BJ (cell line): ENCODE results near the gene PDE4D. TPM values are rescaled to one million over a fixed set of nuclear protein-coding genes. Genes with fewer than 3 reads are reported as not detected.

ENCODE experiments used
- CTCF ChIA-PET: fragments of 350-600 bp; formaldehyde crosslinking; extraction: SDS; loops from one replicate; lab custom pipeline; 2021; ENCODE audit warnings: antibody characterized with exemption, inconsistent platforms; lab: Yijun Ruan, JAX
- POLR2A ChIA-PET: fragments of 300-600 bp; sonication (Branson Sonifier 250); formaldehyde crosslinking; extraction: SDS; loops from one replicate; lab custom pipeline; 2021; ENCODE audit warnings: antibody characterized with exemption; lab: Charles Lee
- DNase-seq: peaks from one replicate; pipeline ENCODE4 v3.0.0-alpha.2; 2011; ENCODE audit warnings: low read depth
- H3K27me3 ChIP-seq: 2 replicates; pipeline ENCODE4 v1.6.0; 2011; ENCODE audit warnings: low read length; ENCODE audit not compliant: control insufficient read depth, insufficient read depth
- H3K36me3 ChIP-seq: 2 replicates; pipeline ENCODE4 v1.5.1; 2011; ENCODE audit warnings: low read length; ENCODE audit not compliant: control insufficient read depth, insufficient read depth
- H3K4me3 ChIP-seq: 2 replicates; pipeline ENCODE4 v1.5.1; 2011; ENCODE audit warnings: low read depth, mild to moderate bottlenecking, control low read depth, low read length
- polyA plus RNA-seq: library from polyadenylated mRNA; depleted of rRNA; stranded (reverse); fragments of >200 nt; gene quantifications from 2 replicates; pipeline ENCODE4 v1.2.3, GENCODE V29; 2011
- TF ChIP-seq, protein P1 (sequence below): IDR thresholded peaks from 2 replicates; pipeline ENCODE4 v1.5.1; 2011; ENCODE audit warnings: low read depth, mild to moderate bottlenecking, control low read depth, inconsistent platforms, low read length, moderate library complexity; ENCODE audit not compliant: insufficient read depth

PDE4D gene
- polyA plus RNA-seq, 1 experiment, result 2.8 TPM

DNA sequence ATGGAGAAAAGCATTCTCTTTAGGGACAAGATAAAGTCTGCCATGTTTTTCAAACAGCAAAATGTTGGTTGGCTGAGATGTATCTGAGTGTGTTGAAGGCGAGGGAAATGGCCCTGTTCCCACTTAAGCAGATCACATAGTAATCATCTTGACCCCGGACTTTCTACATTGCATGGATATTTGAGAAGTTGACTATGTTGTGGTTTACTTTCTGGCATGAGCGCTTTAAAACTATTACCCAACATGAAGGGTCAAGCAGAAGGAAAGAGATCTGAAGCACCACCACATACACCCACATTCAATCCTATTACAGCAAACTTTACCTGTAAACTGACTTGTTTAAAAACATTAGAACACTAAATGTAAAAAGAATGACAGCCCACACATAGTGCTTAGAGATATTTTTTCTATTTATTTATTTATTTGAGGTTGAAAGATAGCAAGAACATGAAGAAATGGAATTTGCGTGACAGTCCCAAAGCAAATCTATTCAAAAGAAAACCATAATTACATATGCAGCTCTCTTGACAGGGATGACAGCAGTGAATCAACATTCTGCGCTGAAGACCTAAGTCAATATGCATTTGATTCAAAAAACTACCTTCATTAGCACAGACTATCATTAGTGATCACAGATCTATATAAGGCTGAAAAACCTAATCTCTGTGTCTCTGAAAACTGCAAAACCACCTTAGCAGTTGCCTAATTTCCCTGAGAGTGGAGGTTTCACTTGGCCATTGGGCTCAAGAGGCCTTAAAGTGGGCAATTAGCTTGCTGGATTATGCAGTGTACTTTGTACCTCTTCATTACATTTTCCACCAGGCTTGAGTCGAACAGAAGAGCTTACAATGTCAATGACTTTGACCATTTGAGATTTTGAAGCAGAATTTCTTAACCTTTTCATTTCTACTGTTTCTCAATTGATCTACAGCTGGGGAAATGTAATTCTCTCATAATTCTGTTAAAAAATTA, 195.0 kb downstream of the PDE4D start:
- CTCF ChIA-PET, result interaction anchor here (0.6 to 1.3 kb wide), 2 partner anchors 11 to 14 kb away, joined by 3 read pairs; no protein-coding TSS in a partner anchor
- DNase-seq, result no peak
- no peak overlapping the region for H3K4me3 ChIP-seq

DNA sequence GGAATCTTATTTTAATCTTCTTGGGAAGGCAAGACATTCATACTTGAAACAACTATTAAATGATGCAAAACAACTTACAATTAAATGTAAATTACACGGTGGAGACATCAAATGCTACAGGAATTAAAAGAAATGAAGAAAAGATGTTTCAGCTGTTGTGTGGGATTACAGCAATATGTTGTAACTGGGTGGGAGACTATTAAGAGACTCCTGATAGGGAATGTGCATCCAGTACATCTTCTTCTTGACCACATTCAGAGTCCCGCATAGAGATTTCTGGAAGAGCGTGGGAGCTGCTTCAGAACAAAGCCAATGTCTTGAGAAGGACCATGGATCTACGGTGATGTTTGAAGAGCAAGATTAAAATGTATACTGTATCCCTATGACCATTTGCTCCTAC, 199.1 kb downstream of the PDE4D start:
- TF ChIP-seq, protein P1, sequence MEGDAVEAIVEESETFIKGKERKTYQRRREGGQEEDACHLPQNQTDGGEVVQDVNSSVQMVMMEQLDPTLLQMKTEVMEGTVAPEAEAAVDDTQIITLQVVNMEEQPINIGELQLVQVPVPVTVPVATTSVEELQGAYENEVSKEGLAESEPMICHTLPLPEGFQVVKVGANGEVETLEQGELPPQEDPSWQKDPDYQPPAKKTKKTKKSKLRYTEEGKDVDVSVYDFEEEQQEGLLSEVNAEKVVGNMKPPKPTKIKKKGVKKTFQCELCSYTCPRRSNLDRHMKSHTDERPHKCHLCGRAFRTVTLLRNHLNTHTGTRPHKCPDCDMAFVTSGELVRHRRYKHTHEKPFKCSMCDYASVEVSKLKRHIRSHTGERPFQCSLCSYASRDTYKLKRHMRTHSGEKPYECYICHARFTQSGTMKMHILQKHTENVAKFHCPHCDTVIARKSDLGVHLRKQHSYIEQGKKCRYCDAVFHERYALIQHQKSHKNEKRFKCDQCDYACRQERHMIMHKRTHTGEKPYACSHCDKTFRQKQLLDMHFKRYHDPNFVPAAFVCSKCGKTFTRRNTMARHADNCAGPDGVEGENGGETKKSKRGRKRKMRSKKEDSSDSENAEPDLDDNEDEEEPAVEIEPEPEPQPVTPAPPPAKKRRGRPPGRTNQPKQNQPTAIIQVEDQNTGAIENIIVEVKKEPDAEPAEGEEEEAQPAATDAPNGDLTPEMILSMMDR, result no peak
- Histone ChIP-seq H3K36me3 (no peaks in the 10 kb centered on the region), H3K27me3 (no peaks in the 10 kb centered on the region), H3K4me3 (no peak overlapping the region)
- DNase-seq, result no peak
- ChIA-PET POLR2A (interaction anchor here (0.6 kb wide), 1 partner anchor 478 kb away, joined by 3 read pairs; no protein-coding TSS in a partner anchor), CTCF (no interaction called here)

More for the DNA sequence above, 195.0 kb downstream of the PDE4D start:
- H3K36me3 ChIP-seq, result no peaks in the 10 kb centered on the region
- TF ChIP-seq, protein P1, result no peak
- POLR2A ChIA-PET, result no interaction called here
- no peaks in the 10 kb centered on the region for H3K27me3 ChIP-seq

DNA sequence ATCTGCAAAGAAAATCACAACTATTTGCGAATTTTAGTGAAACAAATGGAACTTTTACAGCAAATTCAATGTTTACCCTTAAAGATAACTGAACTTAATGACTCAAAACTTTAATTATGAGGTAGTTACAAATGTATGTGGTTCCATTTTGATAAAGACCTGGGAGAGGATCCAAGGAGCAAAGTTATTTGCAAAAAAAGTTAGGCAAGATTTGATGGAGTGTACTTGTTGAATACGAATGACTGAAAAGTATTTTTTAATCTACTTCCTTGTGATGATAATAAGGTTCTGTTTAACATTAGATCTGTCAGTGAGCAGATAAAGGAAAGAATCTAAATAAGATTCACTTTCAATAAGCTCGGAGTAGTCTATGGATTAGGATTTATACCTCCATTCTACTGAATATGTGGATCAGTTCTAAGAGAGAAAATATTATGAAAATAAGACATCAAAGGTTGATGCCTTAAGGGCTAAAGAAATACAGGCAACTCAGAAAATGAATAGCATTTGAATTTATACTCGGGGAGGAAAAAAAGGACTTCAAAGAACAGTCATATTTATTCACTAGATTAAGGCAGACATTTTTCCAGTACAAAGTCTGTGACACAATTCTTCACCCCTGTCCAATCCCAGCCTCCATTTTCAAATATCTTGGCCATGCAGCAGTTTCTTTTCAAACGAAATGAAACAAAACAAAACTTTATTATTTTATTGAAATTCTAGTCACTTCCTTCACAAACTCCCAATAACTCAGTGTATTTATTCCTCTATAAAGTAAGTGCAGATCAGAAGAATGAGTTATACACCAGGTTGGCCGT, 199.8 kb downstream of the PDE4D start:
- no peak for DNase-seq
- ChIA-PET POLR2A (no interaction called here), CTCF (no interaction called here)
- Histone ChIP-seq H3K4me3 (no peak overlapping the region), H3K27me3 (no peaks in the 10 kb centered on the region), H3K36me3 (no peaks in the 10 kb centered on the region)
- TF ChIP-seq, protein P1, result no peak

DNA sequence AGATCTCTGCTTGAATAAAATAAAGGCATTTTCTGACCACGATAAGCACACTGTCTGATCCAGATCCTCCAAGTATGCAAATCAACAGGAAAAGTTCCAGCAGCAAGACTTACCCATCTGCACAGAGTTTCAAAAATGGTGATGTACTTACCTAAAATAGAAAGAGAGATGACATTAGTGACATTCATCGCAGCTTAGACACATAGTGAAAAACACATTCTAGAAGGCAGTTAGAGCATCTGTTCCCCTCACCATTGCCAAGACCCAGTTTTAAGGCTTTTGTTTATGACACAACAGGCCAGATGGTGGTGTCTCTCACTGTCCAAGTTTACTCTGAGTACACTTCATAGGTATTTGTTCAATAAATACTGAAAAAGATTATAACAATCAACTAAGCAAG, 207.7 kb downstream of the PDE4D start:
- H3K36me3 ChIP-seq, result no peaks in the 10 kb centered on the region
- ChIA-PET POLR2A (no interaction called here), CTCF (no interaction called here)
- H3K4me3 ChIP-seq, result no peak overlapping the region
- TF ChIP-seq, protein P1, result no peak
- DNase-seq, result no peak
- H3K27me3 ChIP-seq, result no peaks in the 10 kb centered on the region

DNA sequence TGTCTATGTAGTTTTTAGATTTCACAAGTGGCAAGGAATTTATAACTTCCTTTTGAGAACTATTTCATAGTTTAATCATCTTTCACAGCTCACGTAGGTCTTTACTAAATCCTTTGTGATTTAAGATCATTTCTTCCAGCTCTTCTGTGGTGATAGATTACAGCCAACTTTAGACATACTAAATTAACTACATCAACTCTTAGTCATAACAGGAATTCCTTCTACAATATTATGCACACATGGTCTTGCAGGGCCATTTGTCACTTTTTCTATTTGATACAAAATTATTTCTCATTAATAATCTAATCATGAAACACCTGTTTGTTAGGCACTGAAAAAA, 208.4 kb downstream of the PDE4D start:
- TF ChIP-seq, protein P1, result no peak
- DNase-seq, result no peak
- POLR2A ChIA-PET, result no interaction called here
- CTCF ChIA-PET, result interaction anchor here (1.3 to 3.2 kb wide), 2 partner anchors 12 to 14 kb away, joined by 3 to 11 read pairs; no protein-coding TSS in a partner anchor
- Histone ChIP-seq H3K4me3 (no peak overlapping the region), H3K27me3 (no peaks in the 10 kb centered on the region), H3K36me3 (no peaks in the 10 kb centered on the region)
